Fibroblast of skin of back (primary cell): ENCODE data around the gene DTX2.
"Not testable (repeated sequence)": the region's sequence is repeated elsewhere in the genome, so short reads cannot be mapped to it uniquely, and the experiment has no call there.

Experiments used
- DNase-seq: peaks from one replicate; pipeline ENCODE4 v3.0.0-alpha.2; 2013

DTX2 gene

DNA sequence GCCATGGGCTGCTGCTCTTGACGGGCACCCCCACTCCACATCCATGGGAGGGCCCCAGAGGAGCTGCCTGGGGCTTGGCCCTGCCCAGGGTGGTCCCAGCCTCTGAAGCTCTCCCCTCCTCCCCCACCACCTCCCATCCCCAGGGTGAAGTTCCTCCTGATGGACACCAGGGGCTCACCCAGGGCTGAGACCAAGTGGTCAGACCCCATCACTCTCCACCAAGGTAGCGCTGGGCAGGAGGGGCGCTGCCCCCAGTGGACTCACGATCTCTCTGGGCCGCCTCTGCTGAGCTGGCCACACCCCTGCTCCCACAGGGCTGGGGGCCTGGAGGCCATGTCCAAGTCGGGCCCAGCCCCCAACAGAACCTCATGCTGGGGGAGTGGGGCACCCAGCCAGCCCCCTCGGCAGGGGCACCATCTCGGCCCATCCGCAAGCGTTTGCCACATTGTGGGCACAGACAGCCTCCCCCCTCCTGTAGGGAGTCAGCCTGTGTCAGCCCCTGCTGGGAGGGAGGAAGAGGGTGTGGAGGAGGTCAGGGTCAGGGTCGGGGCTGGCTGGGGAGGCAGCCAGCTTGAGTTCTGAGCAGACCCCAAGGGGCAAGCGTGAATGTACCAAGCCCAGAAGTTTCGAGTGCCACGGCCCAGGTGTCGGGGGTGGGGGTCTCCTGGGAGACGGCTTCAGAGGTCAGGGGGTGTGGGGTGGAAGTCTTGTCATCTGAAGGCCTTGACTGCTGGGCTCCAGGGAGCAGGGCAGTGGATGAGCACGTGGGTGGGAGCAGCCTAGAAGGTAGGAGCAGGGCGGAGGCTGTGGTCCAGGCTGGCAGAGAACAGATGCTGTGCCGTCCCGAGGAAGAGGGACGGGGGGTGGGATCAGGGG lies 51.7 kb downstream of the DTX2 start:
- DNase-seq: no peak

DNA sequence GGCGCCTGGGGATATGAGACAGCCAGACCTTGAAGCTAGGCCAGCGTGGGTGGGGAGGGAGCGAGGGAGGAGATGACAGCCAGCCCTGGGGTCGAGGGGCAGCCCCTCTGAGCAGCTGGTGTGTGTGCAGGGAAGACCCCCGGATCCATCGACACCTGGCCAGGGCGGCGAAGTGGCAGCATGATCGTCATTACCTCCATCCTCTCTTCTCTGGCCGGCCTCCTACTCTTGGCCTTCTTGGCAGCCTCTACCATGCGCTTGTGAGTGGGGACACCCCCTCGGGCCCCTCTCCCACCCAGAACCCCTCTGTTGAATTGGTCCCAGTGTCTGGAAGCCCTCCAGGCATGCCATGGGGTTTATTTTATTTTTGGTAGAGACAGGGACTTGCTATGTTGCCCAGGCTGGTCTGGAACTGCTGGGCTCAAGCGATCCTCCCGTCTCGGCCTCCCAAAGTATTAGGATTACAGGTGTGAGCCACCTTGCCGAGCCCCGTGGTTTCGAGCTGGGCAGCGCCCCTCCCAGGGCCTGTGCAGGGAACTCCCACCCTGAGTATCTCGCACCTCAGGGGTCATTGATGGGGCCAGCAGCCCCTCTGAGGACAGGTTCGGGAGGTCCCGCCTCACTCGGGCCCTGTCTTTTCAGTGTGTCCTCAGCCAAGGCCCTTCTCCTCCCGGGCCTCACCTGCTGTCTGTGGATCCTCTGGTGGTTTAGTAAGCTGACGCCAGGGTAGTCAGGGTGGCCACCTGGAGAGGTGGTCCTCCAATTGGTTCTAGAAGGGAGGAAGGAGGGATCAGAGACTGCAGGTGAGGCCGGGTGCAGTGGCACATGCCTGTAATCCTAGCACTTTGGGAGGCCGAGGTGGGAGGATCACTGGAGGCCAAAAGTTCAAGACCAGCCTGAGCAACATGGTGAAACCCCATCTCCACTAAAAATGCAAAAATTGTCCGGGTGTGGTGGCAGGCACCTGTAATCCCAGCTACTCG lies 52.6 kb downstream of the DTX2 start:
- no peak for DNase-seq

DNA sequence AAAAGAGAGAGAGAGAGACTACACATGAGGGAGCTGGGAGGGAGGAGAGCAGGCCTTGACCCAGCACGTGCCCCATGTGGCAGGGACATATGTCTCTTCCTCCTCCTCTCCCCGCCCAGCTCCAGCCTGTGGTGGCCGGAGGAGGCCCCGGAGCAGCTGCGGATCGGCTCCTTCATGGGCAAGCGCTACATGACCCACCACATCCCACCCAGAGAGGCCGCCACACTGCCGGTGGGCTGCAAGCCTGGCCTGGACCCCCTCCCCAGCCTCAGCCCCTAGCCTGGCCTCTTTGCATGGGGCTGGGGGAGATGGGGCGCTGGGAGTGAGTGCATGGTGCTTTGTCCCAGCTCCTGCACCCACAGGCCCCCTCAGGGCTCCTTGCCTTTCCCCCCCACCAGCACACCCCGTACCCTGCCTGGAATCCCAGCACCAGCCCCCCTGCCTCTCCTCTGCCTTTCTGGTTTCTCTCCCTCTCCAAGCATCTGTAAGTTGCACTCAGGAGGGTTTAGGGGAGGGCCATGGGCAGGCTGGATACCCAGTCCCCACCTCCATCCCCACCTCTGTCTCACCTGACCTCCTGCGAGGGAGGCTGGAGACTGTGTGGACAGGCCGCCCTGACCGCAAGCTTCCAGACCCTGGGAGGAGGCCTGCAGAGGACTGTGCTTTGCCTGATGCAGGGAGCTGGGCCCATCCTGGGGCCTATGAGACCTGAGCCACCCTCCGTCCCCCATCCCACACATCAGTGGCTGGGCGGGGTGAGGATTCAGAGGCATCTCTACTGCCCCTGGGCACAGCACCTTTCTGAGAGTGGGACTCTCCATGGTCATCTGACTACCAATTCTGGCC lies 53.6 kb downstream of the DTX2 start:
- no peak for DNase-seq

GRCh38 chr7:76515999-76516443 lies 54.5 kb downstream of the DTX2 start:
- DNase-seq: no peak

GRCh38 chr7:76516932-76517331 lies 55.4 kb downstream of the DTX2 start:
- not testable (repeated sequence) for DNase-seq

DNA sequence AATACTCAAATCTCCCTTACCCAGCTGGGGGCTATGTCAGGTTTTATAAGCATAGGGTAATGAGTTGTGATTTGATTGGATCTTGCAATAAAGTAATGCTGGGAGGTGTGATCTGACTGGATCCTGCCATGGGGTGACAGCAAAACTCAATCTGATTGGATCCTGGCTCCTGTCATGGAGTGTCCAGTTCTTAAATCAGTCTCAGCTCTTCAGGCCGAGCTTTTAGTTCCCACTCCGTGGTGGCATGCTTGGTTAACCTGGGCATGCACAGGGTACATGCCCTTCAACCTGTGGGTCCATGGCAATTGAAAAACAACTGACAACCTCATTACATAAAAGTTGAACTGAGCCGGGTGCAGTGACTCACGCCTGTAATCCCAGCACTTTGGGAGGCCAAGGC lies 64.7 kb downstream of the DTX2 start:
- DNase-seq: not testable (repeated sequence)

GRCh38 chr7:76531643-76532042 lies 70.1 kb downstream of the DTX2 start:
- DNase-seq: not testable (repeated sequence)

- not testable (repeated sequence) for DNase-seq
Measured at GRCh38 chr7:76543197-76543596, 81.7 kb downstream of the DTX2 start, which contains the start of gene SPDYE16. SPDYE16 (minus strand) TSS chr7:76543297; CDS start chr7:76541459, 1,838 bp downstream.

DNA sequence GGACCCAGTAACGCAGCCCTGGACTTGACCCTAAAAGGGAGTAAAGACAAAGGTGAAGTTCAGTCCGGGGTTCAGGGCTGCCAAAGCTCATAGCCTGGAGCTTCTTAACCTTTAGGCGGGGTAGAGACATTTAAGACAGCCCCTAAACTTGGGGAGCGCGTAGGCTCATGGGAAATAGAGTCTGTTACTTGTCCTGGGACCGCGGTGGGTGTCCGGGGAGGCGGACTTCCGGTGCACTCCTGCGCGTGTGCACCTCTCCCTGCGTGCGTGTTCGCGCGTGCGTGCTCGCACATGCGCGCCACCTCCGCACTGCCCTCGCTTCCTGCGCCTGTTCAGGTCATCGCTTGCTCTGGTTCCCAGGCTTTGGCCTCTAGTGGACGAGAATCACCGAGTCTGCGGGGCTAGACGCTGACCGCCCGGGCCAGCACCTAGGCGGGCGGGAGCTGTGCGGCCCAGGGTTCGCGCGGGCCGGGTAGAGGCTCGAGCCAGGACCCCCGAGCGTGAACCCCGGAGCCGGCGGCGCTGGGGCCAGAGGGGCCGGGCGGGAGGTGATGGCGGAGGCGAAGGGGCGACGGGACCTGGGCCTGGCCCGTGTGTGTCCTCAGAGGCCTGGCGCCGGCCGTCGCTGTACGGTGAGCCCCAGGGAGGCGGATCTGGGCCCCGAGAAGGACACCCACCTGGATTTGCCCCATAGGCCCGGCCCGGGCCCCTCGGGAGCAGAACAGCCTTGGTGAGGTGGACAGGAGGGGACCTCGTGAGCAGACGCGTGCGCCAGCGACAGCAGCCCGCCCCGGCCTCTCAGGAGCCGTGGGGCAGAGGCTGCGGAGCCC lies 87.7 kb downstream of the DTX2 start:
- DNase-seq: peak; percentile 90

DNA sequence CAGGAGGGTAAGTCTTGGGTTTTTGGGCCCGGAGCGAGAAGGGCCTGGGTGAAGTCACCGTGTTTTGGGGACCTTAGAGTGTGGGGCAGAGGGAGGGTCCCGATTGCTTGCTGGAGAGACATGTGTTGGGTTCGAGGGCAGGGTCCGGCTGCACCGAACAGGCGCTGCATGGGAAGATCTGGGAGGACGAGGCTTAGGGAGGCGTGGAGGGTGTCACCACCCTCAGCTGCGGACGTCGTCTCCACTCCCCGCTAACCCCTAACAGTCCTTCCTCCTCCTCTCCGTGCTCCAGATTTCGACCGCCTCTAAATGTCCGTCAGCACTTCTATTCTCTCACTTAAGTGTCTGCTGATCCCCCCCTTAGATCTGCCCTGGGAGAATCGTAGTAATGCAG lies 88.3 kb downstream of the DTX2 start:
- DNase-seq: not testable (repeated sequence)

DNA sequence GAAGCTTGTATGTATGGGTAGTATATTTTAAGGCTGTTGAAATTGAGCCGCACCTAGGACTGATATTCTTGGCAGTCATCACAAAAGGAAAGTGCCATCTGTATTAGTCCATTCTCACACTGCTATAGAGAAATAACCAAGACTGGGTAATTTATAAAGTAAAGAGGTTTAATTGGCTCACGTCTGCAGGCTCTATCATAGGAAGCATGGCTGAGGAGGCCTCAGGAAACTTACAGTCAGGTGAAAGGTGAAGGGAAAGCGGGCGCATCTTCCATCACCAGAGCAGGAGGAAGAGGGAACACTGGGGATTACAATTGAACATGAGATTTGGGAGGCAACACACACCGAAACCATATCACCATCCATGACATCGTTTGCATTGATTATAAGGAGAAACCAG lies 90.5 kb downstream of the DTX2 start:
- not testable (repeated sequence) for DNase-seq
